Measurements from ENCODE around the gene ENTPD1. TPM values are rescaled to one million over a fixed set of nuclear protein-coding genes. Genes with fewer than 3 reads are reported as not detected.
A peak's percentile ranks its signal among the peaks of the same experiment; 100 is the strongest.

The ENTPD1 gene
- total and polyA plus RNA-seq, 10 of the 15 experiments (the other 5 are each of a cell fraction or from before 2014, with no cell fraction given) = 110 to 413 (median 161) TPM

DNA sequence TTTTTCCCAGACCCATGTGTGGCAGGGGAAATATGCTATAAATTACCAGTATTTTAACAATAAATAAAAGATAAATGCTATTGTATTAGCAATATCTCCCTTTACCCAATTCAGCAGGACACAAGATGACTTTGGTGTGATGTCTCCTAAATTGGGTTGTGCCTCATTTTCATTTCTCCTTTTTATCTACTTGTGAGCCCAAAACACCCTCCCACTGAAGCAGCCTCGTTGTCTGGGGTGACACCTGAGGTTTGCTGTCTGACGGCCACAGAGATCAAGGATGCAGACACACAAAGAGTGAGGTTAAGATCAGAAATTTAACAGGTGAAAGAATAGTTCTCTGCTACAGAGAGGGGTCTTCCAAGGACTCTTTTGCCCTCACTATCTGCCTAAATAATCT is 124.7 kb downstream of the ENTPD1 start (continued):
- TF ChIP-seq SRF (IDR thresholded peaks at IDR 0.05; ENCODE audit: low read depth in 2 of 2, low read length in 2 of 2) (no peak), YY1 (IDR thresholded peaks at IDR 0.05; ENCODE audit: low read depth, low read length) (no peak), HCFC1 (IDR thresholded peaks at IDR 0.05; ENCODE audit: low read length) (no peak), CREB1 (IDR thresholded peaks at IDR 0.05; ENCODE audit: low read depth) (no peak), SMARCA5 (IDR thresholded peaks at IDR 0.05) (no peak), BCL11A (IDR thresholded peaks at IDR 0.05; ENCODE audit: low read depth, low read length) (no peak), DPF2 (IDR thresholded peaks at IDR 0.05) (no peak), CREM (IDR thresholded peaks at IDR 0.05; ENCODE audit: low read depth) (no peak), PAX8 (IDR thresholded peaks at IDR 0.05) (no peak), NR2F1 (conservative IDR thresholded peaks at IDR 0.05) (0 out of 2 replicates have a peak, but pooled peaks have one; percentile 44), SMAD1 (IDR thresholded peaks at IDR 0.05; ENCODE audit: low read depth, partially characterized antibody) (no peak), ZNF207 (IDR thresholded peaks at IDR 0.05; ENCODE audit: borderline replicate concordance) (no peak), RELA (IDR thresholded peaks at IDR 0.05; ENCODE audit: borderline replicate concordance, partially characterized antibody) (no peak), MTA2 (IDR thresholded peaks at IDR 0.05; ENCODE audit: low read depth) (peak; percentile 65), IKZF1 (conservative IDR thresholded peaks at IDR 0.05) (0 out of 2 replicates have a peak, but pooled peaks have one; percentile 13), SUPT20H (IDR thresholded peaks at IDR 0.05; ENCODE audit: borderline replicate concordance, control insufficient read depth, low read depth, low read length) (no peak)
- TF ChIP-seq, protein P1, sequence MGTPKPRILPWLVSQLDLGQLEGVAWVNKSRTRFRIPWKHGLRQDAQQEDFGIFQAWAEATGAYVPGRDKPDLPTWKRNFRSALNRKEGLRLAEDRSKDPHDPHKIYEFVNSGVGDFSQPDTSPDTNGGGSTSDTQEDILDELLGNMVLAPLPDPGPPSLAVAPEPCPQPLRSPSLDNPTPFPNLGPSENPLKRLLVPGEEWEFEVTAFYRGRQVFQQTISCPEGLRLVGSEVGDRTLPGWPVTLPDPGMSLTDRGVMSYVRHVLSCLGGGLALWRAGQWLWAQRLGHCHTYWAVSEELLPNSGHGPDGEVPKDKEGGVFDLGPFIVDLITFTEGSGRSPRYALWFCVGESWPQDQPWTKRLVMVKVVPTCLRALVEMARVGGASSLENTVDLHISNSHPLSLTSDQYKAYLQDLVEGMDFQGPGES (IDR thresholded peaks at IDR 0.05) = no peak
- TF ChIP-seq, protein P2, sequence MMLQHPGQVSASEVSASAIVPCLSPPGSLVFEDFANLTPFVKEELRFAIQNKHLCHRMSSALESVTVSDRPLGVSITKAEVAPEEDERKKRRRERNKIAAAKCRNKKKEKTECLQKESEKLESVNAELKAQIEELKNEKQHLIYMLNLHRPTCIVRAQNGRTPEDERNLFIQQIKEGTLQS (IDR thresholded peaks at IDR 0.05; ENCODE audit: borderline replicate concordance, extremely low read depth, low read depth, low read length) = no peak
